ENCODE data around the gene GNAL.

- no peak for TF ChIP-seq CTCF (IDR thresholded peaks at IDR 0.05)
- no peak for TF ChIP-seq POLR2A (IDR thresholded peaks at IDR 0.05)
Observed at GRCh38 chr18:11811009-11811408, 121.9 kb downstream of the GNAL start.
